ENCODE results near the gene TEX14. TPM values are rescaled to one million over a fixed set of nuclear protein-coding genes. Genes with fewer than 3 reads are reported as not detected.
"Not testable (repeated sequence)": the region's sequence is repeated elsewhere in the genome, so short reads cannot be mapped to it uniquely, and the experiment has no call there.

TEX14 gene
- total RNA-seq, 2 donors from 2014 or later, result not detected

GRCh38 chr17:58590377-58590776 lies 101.5 kb downstream of the TEX14 start:
- no peak overlapping the region for H3K4me3 ChIP-seq
- no peak for TF ChIP-seq CTCF (IDR thresholded peaks at IDR 0.05)
- H3K27ac ChIP-seq, result no peak overlapping the region
- H3K4me1 ChIP-seq, result no peaks in the 10 kb centered on the region
- H3K27me3 ChIP-seq, result no peaks in the 10 kb centered on the region
- no peak for DNase-seq (ENCODE audit: low spot score)
- H3K9me3 ChIP-seq, result no peaks in the 10 kb centered on the region
- no peaks in the 10 kb centered on the region for H3K36me3 ChIP-seq

GRCh38 chr17:58587713-58588117 lies 104.1 kb downstream of the TEX14 start:
- Histone ChIP-seq H3K4me1 (no peaks in the 10 kb centered on the region), H3K4me3 (no peak overlapping the region), H3K27ac (no peak overlapping the region), H3K27me3 (no peaks in the 10 kb centered on the region), H3K36me3 (no peaks in the 10 kb centered on the region), H3K9me3 (no peaks in the 10 kb centered on the region)
- peak; percentile 93 to 97 for TF ChIP-seq CTCF (IDR thresholded peaks at IDR 0.05)
- DNase-seq (ENCODE audit: low spot score), result no peak

GRCh38 chr17:58586009-58586644 lies 105.7 kb downstream of the TEX14 start:
- no peaks in the 10 kb centered on the region for H3K9me3 ChIP-seq
- no peaks in the 10 kb centered on the region for H3K4me1 ChIP-seq
- no peak for DNase-seq (ENCODE audit: low spot score)
- H3K27me3 ChIP-seq, result no peaks in the 10 kb centered on the region
- TF ChIP-seq CTCF (IDR thresholded peaks at IDR 0.05), result no peak
- no peaks in the 10 kb centered on the region for H3K36me3 ChIP-seq
- no peak overlapping the region for H3K4me3 ChIP-seq
- no peak overlapping the region for H3K27ac ChIP-seq

- Histone ChIP-seq H3K4me1 (no peaks in the 10 kb centered on the region), H3K4me3 (no peak overlapping the region), H3K27me3 (no peaks in the 10 kb centered on the region), H3K9me3 (no peaks in the 10 kb centered on the region), H3K27ac (no peak overlapping the region), H3K36me3 (no peaks in the 10 kb centered on the region)
- DNase-seq (ENCODE audit: low spot score), result no peak
- TF ChIP-seq CTCF (IDR thresholded peaks at IDR 0.05), result no peak
Observed at GRCh38 chr17:58585554-58585953, 106.3 kb downstream of the TEX14 start.

- Histone ChIP-seq H3K4me3 (no peak overlapping the region), H3K9me3 (no peaks in the 10 kb centered on the region), H3K27ac (no peak overlapping the region), H3K36me3 (no peaks in the 10 kb centered on the region), H3K4me1 (no peaks in the 10 kb centered on the region), H3K27me3 (no peaks in the 10 kb centered on the region)
- no peak for TF ChIP-seq CTCF (IDR thresholded peaks at IDR 0.05)
- DNase-seq (ENCODE audit: low spot score), result no peak
Observed at GRCh38 chr17:58583486-58583885, 108.4 kb downstream of the TEX14 start.

GRCh38 chr17:58582718-58583117 lies 109.1 kb downstream of the TEX14 start:
- H3K36me3 ChIP-seq; H3K4me1 ChIP-seq; H3K9me3 ChIP-seq; H3K27ac ChIP-seq; H3K27me3 ChIP-seq; H3K4me3 ChIP-seq; DNase-seq (ENCODE audit: low spot score): not testable (repeated sequence)

Measured in right atrium auricular region (tissue), 2 donors.